Endothelial cell of umbilical vein (primary cell): ENCODE measurements around the gene ATP11C. TPM values are rescaled to one million over a fixed set of nuclear protein-coding genes. Genes with fewer than 3 reads are reported as not detected.

Source experiments
- BruUV-seq: library from RNA; stranded (reverse); fragments of 400-500 nt; replicated peaks from 2 replicates; lab custom pipeline; 2021; lab: Mats Ljungman, UMichigan
- CTCF ChIA-PET: fragments of 300-600, 350-600 bp; sonication (Branson Sonifier 250); formaldehyde crosslinking; loops from one replicate; lab custom pipeline; 2021; ENCODE audit warnings: antibody characterized with exemption, inconsistent platforms; lab: Charles Lee
- POLR2A ChIA-PET: fragments of 300-600, 350-600 bp; sonication (Branson Sonifier 250); formaldehyde crosslinking; loops from one replicate; lab custom pipeline; 2021; ENCODE audit warnings: antibody characterized with exemption, inconsistent platforms; lab: Charles Lee
- DNase-seq: peaks from one replicate; pipeline ENCODE4 v3.0.0-alpha.2; 2011; ENCODE audit warnings: low read depth, low spot score
- FAIRE-seq: peaks from 2 replicates; lab custom pipeline; 2011; peaks lifted over from hg19 to GRCh38; lab: Jason Lieb, UNC
- H2AFZ ChIP-seq: 2 replicates; pipeline ENCODE4 v1.6.0; 2012; ENCODE audit warnings: low read depth, low read length, control low read depth, inconsistent platforms
- H3K27ac ChIP-seq: 2 replicates; pipeline ENCODE4 v1.5.1; 2011; ENCODE audit warnings: low read depth, mild to moderate bottlenecking, control low read depth, low read length, moderate library complexity; ENCODE audit not compliant: insufficient read depth
- H3K27me3 ChIP-seq, 2 experiments: 2 replicates each; pipeline versions ENCODE4 v1.6.0 to v1.6.1; 2011; ENCODE audit warnings: low read length in 2 of 2, mixed read lengths in 1 of 2; ENCODE audit not compliant: control insufficient read depth in 2 of 2, insufficient read depth in 2 of 2
- H3K36me3 ChIP-seq, 2 experiments: 2 replicates in 1 of 2; 3 replicates in 1 of 2; pipeline ENCODE4 v1.5.1; 2011; ENCODE audit warnings: low read length in 2 of 2, mild to moderate bottlenecking in 1 of 2, moderate library complexity in 1 of 2; ENCODE audit not compliant: control insufficient read depth in 2 of 2, insufficient read depth in 2 of 2; ENCODE audit errors: extremely low read depth in 1 of 2
- H3K4me1 ChIP-seq: 3 replicates; pipeline ENCODE4 v1.5.1; 2011; ENCODE audit warnings: mild to moderate bottlenecking, low read length; ENCODE audit not compliant: control insufficient read depth, insufficient read depth; ENCODE audit errors: extremely low read depth
- H3K4me2 ChIP-seq: 2 replicates; pipeline ENCODE4 v1.6.1; 2011; ENCODE audit warnings: low read length, control low read depth, mixed read lengths; ENCODE audit not compliant: insufficient read depth
- H3K4me3 ChIP-seq, 3 experiments: fragments of 200-600 bp in 1 of 3; sonication (generic), shearing (Covaris generic) in 1 of 3; replicated peaks in 1 of 3; 2 replicates each; pipeline ENCODE4 v1.5.1; 2011 to 2016; ENCODE audit warnings: control low read depth in 3 of 3, low read length in 3 of 3, mild to moderate bottlenecking in 2 of 3, inconsistent platforms in 1 of 3, low read depth in 1 of 3, moderate library complexity in 1 of 3; ENCODE audit not compliant: insufficient read depth in 1 of 3
- H3K79me2 ChIP-seq: 2 replicates; pipeline ENCODE4 v1.6.0; 2012; ENCODE audit warnings: low read length, inconsistent platforms; ENCODE audit not compliant: control insufficient read depth, insufficient read depth
- H3K9ac ChIP-seq: replicated peaks from 2 replicates; pipeline ENCODE3; 2011; ENCODE audit warnings: low read length, control low read depth; ENCODE audit not compliant: insufficient read depth; ENCODE audit errors: extremely low read depth
- H3K9me1 ChIP-seq: replicated peaks from 3 replicates; pipeline ENCODE4 v1.6.0; 2011; ENCODE audit warnings: mild to moderate bottlenecking, low read length; ENCODE audit not compliant: control insufficient read depth, insufficient read depth; ENCODE audit errors: extremely low read depth
- H3K9me3 ChIP-seq: replicated peaks from 2 replicates; pipeline ENCODE4 v1.5.1; 2012; ENCODE audit warnings: low read length, inconsistent platforms; ENCODE audit not compliant: control insufficient read depth, insufficient read depth
- H4K20me1 ChIP-seq: replicated peaks from 2 replicates; pipeline ENCODE3; 2011; ENCODE audit warnings: mild to moderate bottlenecking, low read length; ENCODE audit not compliant: control insufficient read depth, insufficient read depth; ENCODE audit errors: extremely low read depth
- EZH2 ChIP-seq: IDR thresholded peaks from 2 replicates; pipeline ENCODE4 v1.6.1; 2012; ENCODE audit warnings: borderline replicate concordance, low read depth, mild to moderate bottlenecking, moderate library complexity, low read length, inconsistent platforms; ENCODE audit not compliant: severe bottlenecking
- FOS ChIP-seq: IDR thresholded peaks from 2 replicates; pipeline ENCODE4 v1.6.1; 2011; ENCODE audit warnings: mild to moderate bottlenecking, low read length, moderate library complexity, borderline replicate concordance; ENCODE audit not compliant: insufficient read depth
- GATA2 ChIP-seq: IDR thresholded peaks from 2 replicates; pipeline ENCODE4 v1.7.0; 2011; ENCODE audit warnings: low read depth, mild to moderate bottlenecking, moderate library complexity, mixed read lengths, low read length; ENCODE audit not compliant: insufficient read length, insufficient read depth
- JUN ChIP-seq: IDR thresholded peaks from 2 replicates; pipeline ENCODE4 v1.6.1; 2011; ENCODE audit warnings: borderline replicate concordance, low read depth; ENCODE audit not compliant: insufficient read length, insufficient read depth
- MAX ChIP-seq: IDR thresholded peaks from 2 replicates; pipeline ENCODE4 v1.6.1; 2011; ENCODE audit not compliant: insufficient read depth, insufficient read length
- MYC ChIP-seq: IDR thresholded peaks from one replicate; pipeline ENCODE4 v1.6.1; 2011; ENCODE audit warnings: mild to moderate bottlenecking, low read depth, low read length
- POLR2A ChIP-seq: IDR thresholded peaks from 2 replicates; pipeline ENCODE4 v1.6.1; 2012; ENCODE audit warnings: low read depth, mild to moderate bottlenecking, control low read depth, low read length
- POLR2AphosphoS5 ChIP-seq: IDR thresholded peaks from 2 replicates; pipeline ENCODE4 v1.6.1; 2012; ENCODE audit warnings: low read depth, mild to moderate bottlenecking, control low read depth, low read length, moderate library complexity; ENCODE audit not compliant: insufficient read depth
- dilution Hi-C: fragments of 300-500 bp; cut with MboI; formaldehyde crosslinking; loops from one replicate; pipeline ENCODE4 v1.15.0; 2019; ENCODE audit warnings: low sequenced_read_pairs; ENCODE audit not compliant: extremely low pct_ligation_motif_present
- intact Hi-C: fragments of 100-400 bp; cut with micrococcal nuclease; formaldehyde crosslinking; loops from one replicate; pipeline ENCODE4 v1.10.0; 2022
- polyA plus RNA-seq, 4 experiments: library from polyadenylated mRNA; depleted of rRNA in 3 of 4; stranded (reverse) in 3 of 4; unstranded in 1 of 4; fragments of >200 nt; gene quantifications; 2 replicates each; pipeline versions ENCODE4 v1.2.1 to v1.2.3, GENCODE V29; 2011 to 2012; ENCODE audit warnings: missing spikeins in 1 of 4
- total RNA-seq: library from RNA; stranded (reverse); gene quantifications from 2 replicates; pipeline ENCODE4 v1.2.3, GENCODE V29; 2021

ATP11C gene
- total and polyA plus RNA-seq, 2 donors (not counting 3 experiments of a cell fraction or from before 2014, with no cell fraction given): 9.1 to 31.8 TPM

GRCh38 chrX:139889760-139890159 lies 43.1 kb downstream of the ATP11C start:
- DNase-seq (peak; percentile 25), FAIRE-seq (peak; percentile 82)
- H3K36me3 ChIP-seq: no peaks in the 10 kb centered on the region
- peak overlapping the region; percentile 42 for H3K4me2 ChIP-seq
- CTCF ChIA-PET: interaction anchor here (0.6 kb wide), 1 partner anchor 284 kb away, joined by 3 read pairs; no protein-coding TSS in a partner anchor
- H3K9ac ChIP-seq: no peak overlapping the region
- H3K4me3 ChIP-seq: no peak overlapping the region
- peaks cover 25% of the 10 kb centered on the region for H3K79me2 ChIP-seq
- H3K4me1 ChIP-seq: peaks cover 21% of the 10 kb centered on the region
- no peaks in the 10 kb centered on the region for H3K9me1 ChIP-seq
- dilution Hi-C loops (no loop called here), intact Hi-C loops (loop anchor here (2.0 kb wide), 1 partner anchor 15 kb away; no protein-coding TSS in a partner anchor)
- TF ChIP-seq GATA2: no peak
- TF ChIP-seq EZH2: no peak
- TF ChIP-seq JUN: peak; percentile 34
- peak; percentile 45 for TF ChIP-seq FOS
- no peak for TF ChIP-seq POLR2AphosphoS5
- no peak for TF ChIP-seq MYC
- no peak for TF ChIP-seq MAX
- H4K20me1 ChIP-seq: no peaks in the 10 kb centered on the region
- H3K27ac ChIP-seq: no peak overlapping the region
- POLR2A ChIA-PET: no interaction called here
- no peaks in the 10 kb centered on the region for H3K27me3 ChIP-seq
- no peak overlapping the region for H2AFZ ChIP-seq
- no peaks in the 10 kb centered on the region for H3K9me3 ChIP-seq
- BruUV-seq: no TSS peak

- Histone ChIP-seq H3K36me3 (no peaks in the 10 kb centered on the region), H2AFZ (no peak overlapping the region), H3K27me3 (no peaks in the 10 kb centered on the region), H3K9me1 (no peaks in the 10 kb centered on the region), H3K4me1 (peaks cover 35% of the 10 kb centered on the region), H4K20me1 (no peaks in the 10 kb centered on the region), H3K79me2 (peaks cover 31% of the 10 kb centered on the region), H3K4me3 (no peak overlapping the region), H3K9ac (no peak overlapping the region), H3K27ac (no peak overlapping the region), H3K4me2 (no peak overlapping the region), H3K9me3 (no peaks in the 10 kb centered on the region)
- TF ChIP-seq POLR2AphosphoS5: no peak
- TF ChIP-seq EZH2: no peak
- no peak for TF ChIP-seq FOS
- TF ChIP-seq MYC: no peak
- TF ChIP-seq MAX: no peak
- no peak for TF ChIP-seq POLR2A
- FAIRE-seq (no peak), DNase-seq (no peak)
- ChIA-PET CTCF (no interaction called here), POLR2A (no interaction called here)
- dilution Hi-C loops: no loop called here
- intact Hi-C loops: no loop called here
- BruUV-seq: no TSS peak
Observed at GRCh38 chrX:139883984-139884383, 48.9 kb downstream of the ATP11C start.
